Measurements from ENCODE around the gene GADD45GIP1. TPM values are rescaled to one million over a fixed set of nuclear protein-coding genes. Genes with fewer than 3 reads are reported as not detected.
A peak's percentile ranks its signal among the peaks of the same experiment; 100 is the strongest.

The GADD45GIP1 gene
- total RNA-seq, 1 experiment from 2014 or later = 23.2 TPM

Small RNA genes lying within 50 kb of the gene (small RNA-seq; reads per million reads assigned to genes)
- gene MIR5695 = not detected
- gene MIR6515 = 0.55 reads per million, percentile 12 among the genes with 10 or more reads in this experiment

Other genes starting within 250 kb of the GADD45GIP1 start
- gene TNPO2, start 233.3 kb downstream of the GADD45GIP1 start, total RNA-seq (2014; rRNA removed; shearing (Covaris generic); ENCODE audit: low replicate concordance) = 26.1 and 40.7 TPM in 2 replicates
- 147 and 332 TPM in 2 replicates for gene TRIR, start 222.5 kb downstream of the GADD45GIP1 start, total RNA-seq (2014; rRNA removed; shearing (Covaris generic); ENCODE audit: low replicate concordance)
- 42.3 and 78.0 TPM in 2 replicates for gene GET3, start 219.7 kb downstream of the GADD45GIP1 start, total RNA-seq (2014; rRNA removed; shearing (Covaris generic); ENCODE audit: low replicate concordance)
- gene BEST2, start 205.4 kb downstream of the GADD45GIP1 start, total RNA-seq (2014; rRNA removed; shearing (Covaris generic); ENCODE audit: low replicate concordance) = not detected in 2 replicates
- gene HOOK2, start 181.7 kb downstream of the GADD45GIP1 start, total RNA-seq (2014; rRNA removed; shearing (Covaris generic); ENCODE audit: low replicate concordance) = 7.6 and 21.2 TPM in 2 replicates
- 60.0 and 156 TPM in 2 replicates for gene JUNB, start 165.7 kb downstream of the GADD45GIP1 start, total RNA-seq (2014; rRNA removed; shearing (Covaris generic); ENCODE audit: low replicate concordance)
- gene PRDX2, start 155.4 kb downstream of the GADD45GIP1 start, total RNA-seq (2014; rRNA removed; shearing (Covaris generic); ENCODE audit: low replicate concordance) = 372 and 566 TPM in 2 replicates
- 9.0 TPM in 1 of 2 replicates, not detected in the other for gene THSD8, start 155.2 kb downstream of the GADD45GIP1 start, total RNA-seq (2014; rRNA removed; shearing (Covaris generic); ENCODE audit: low replicate concordance)
- 37.8 and 48.4 TPM in 2 replicates for gene RNASEH2A, start 150.6 kb downstream of the GADD45GIP1 start, total RNA-seq (2014; rRNA removed; shearing (Covaris generic); ENCODE audit: low replicate concordance)
- not detected in 2 replicates for gene RTBDN, start 122.6 kb downstream of the GADD45GIP1 start, total RNA-seq (2014; rRNA removed; shearing (Covaris generic); ENCODE audit: low replicate concordance)
- 0.48 and 3.3 TPM in 2 replicates for gene MAST1, start 118.7 kb downstream of the GADD45GIP1 start, total RNA-seq (2014; rRNA removed; shearing (Covaris generic); ENCODE audit: low replicate concordance)
- gene DNASE2, start 75.8 kb downstream of the GADD45GIP1 start, total RNA-seq (2014; rRNA removed; shearing (Covaris generic); ENCODE audit: low replicate concordance) = 47.1 and 61.3 TPM in 2 replicates
- gene KLF1, start 70.0 kb downstream of the GADD45GIP1 start, total RNA-seq (2014; rRNA removed; shearing (Covaris generic); ENCODE audit: low replicate concordance) = not detected in 2 replicates
- gene GCDH, start 66.1 kb downstream of the GADD45GIP1 start, total RNA-seq (2014; rRNA removed; shearing (Covaris generic); ENCODE audit: low replicate concordance) = 24.9 and 32.8 TPM in 2 replicates
- gene SYCE2, start 37.9 kb downstream of the GADD45GIP1 start, total RNA-seq (2014; rRNA removed; shearing (Covaris generic); ENCODE audit: low replicate concordance) = 0.22 and 2.5 TPM in 2 replicates
- gene FARSA, start 23.5 kb downstream of the GADD45GIP1 start, total RNA-seq (2014; rRNA removed; shearing (Covaris generic); ENCODE audit: low replicate concordance) = 59.7 and 92.6 TPM in 2 replicates
- 547 and 681 TPM in 2 replicates for gene CALR, start 18.6 kb downstream of the GADD45GIP1 start, total RNA-seq (2014; rRNA removed; shearing (Covaris generic); ENCODE audit: low replicate concordance)
- gene RAD23A, start 11.4 kb downstream of the GADD45GIP1 start, total RNA-seq (2014; rRNA removed; shearing (Covaris generic); ENCODE audit: low replicate concordance) = 130 and 144 TPM in 2 replicates
- gene DAND5, start 12.4 kb upstream of the GADD45GIP1 start, total RNA-seq (2014; rRNA removed; shearing (Covaris generic); ENCODE audit: low replicate concordance) = 0.52 TPM in 1 of 2 replicates, not detected in the other
- 0.04 and 0.18 TPM in 2 replicates for gene NFIX, start 38.3 kb upstream of the GADD45GIP1 start, total RNA-seq (2014; rRNA removed; shearing (Covaris generic); ENCODE audit: low replicate concordance)
- 99.1 and 285 TPM in 2 replicates for gene LYL1, start 145.6 kb upstream of the GADD45GIP1 start, total RNA-seq (2014; rRNA removed; shearing (Covaris generic); ENCODE audit: low replicate concordance)
- gene TRMT1, start 159.5 kb upstream of the GADD45GIP1 start, total RNA-seq (2014; rRNA removed; shearing (Covaris generic); ENCODE audit: low replicate concordance) = 35.9 and 69.7 TPM in 2 replicates
- gene NACC1, start 161.0 kb upstream of the GADD45GIP1 start, total RNA-seq (2014; rRNA removed; shearing (Covaris generic); ENCODE audit: low replicate concordance) = 28.0 and 76.4 TPM in 2 replicates
- gene STX10, start 193.2 kb upstream of the GADD45GIP1 start, total RNA-seq (2014; rRNA removed; shearing (Covaris generic); ENCODE audit: low replicate concordance) = 47.0 and 103 TPM in 2 replicates
- 7.3 and 15.9 TPM in 2 replicates for gene IER2, start 193.2 kb upstream of the GADD45GIP1 start, total RNA-seq (2014; rRNA removed; shearing (Covaris generic); ENCODE audit: low replicate concordance)

Measured in Karpas-422 (cell line).